ENCODE results near the gene FREM1.

GRCh38 chr9:14748373-14748772, 161.9 kb downstream of the FREM1 start:
- no peak for TF ChIP-seq CTCF (IDR thresholded peaks at IDR 0.05; ENCODE audit: insufficient read depth, low read length, poor library complexity, severe bottlenecking)
- no peak for TF ChIP-seq EZH2phosphoT487 (conservative IDR thresholded peaks at IDR 0.05; ENCODE audit: low read length)

Data from SU-DHL-6 (cell line).